Measurements from ENCODE around the gene ANP32B.
"Not testable (repeated sequence)": the region's sequence is repeated elsewhere in the genome, so short reads cannot be mapped to it uniquely, and the experiment has no call there.

Gene ANP32B

GRCh38 chr9:97994703-97995102 lies 11.6 kb downstream of the ANP32B start:
- DNase-seq, result no peak

- DNase-seq, result not testable (repeated sequence)
Observed at GRCh38 chr9:97996676-97997075, 13.5 kb downstream of the ANP32B start.

- no peak for DNase-seq
Observed at GRCh38 chr9:97997330-97998276, 14.5 kb downstream of the ANP32B start.

- no peak for DNase-seq
Observed at GRCh38 chr9:98002808-98003207, 19.7 kb downstream of the ANP32B start.

GRCh38 chr9:98006127-98006796 lies 23.1 kb downstream of the ANP32B start:
- DNase-seq, result no peak

- no peak for DNase-seq
Observed at GRCh38 chr9:98007251-98007928, 24.2 kb downstream of the ANP32B start.

GRCh38 chr9:98008764-98009163 lies 25.6 kb downstream of the ANP32B start:
- no peak for DNase-seq

- DNase-seq, result no peak
Observed at GRCh38 chr9:98009437-98009836, 26.3 kb downstream of the ANP32B start.

GRCh38 chr9:98009936-98010335 lies 26.8 kb downstream of the ANP32B start:
- DNase-seq, result no peak

GRCh38 chr9:98010445-98010844 lies 27.3 kb downstream of the ANP32B start:
- no peak for DNase-seq

- DNase-seq, result no peak
Observed at GRCh38 chr9:98011122-98011521, 28.0 kb downstream of the ANP32B start.

- no peak for DNase-seq
Observed at GRCh38 chr9:98016137-98016680, 33.1 kb downstream of the ANP32B start.

GRCh38 chr9:98017306-98017705 lies 34.2 kb downstream of the ANP32B start:
- DNase-seq, result no peak

- DNase-seq, result peak; percentile 89 to 98
Observed at GRCh38 chr9:98018347-98018746, 35.2 kb downstream of the ANP32B start.

- DNase-seq, result no peak
Observed at GRCh38 chr9:98019098-98019497, 36.0 kb downstream of the ANP32B start.

- not testable (repeated sequence) for DNase-seq
Observed at GRCh38 chr9:98019869-98020268, 36.7 kb downstream of the ANP32B start.

- DNase-seq, result no peak
Observed at GRCh38 chr9:98020476-98021145, 37.5 kb downstream of the ANP32B start.

- no peak for DNase-seq
Observed at GRCh38 chr9:98021306-98022040, 38.3 kb downstream of the ANP32B start.

GRCh38 chr9:98022447-98022846 lies 39.3 kb downstream of the ANP32B start:
- no peak for DNase-seq

GRCh38 chr9:98024702-98025101 lies 41.6 kb downstream of the ANP32B start:
- no peak for DNase-seq

GRCh38 chr9:98031169-98031568 lies 48.0 kb downstream of the ANP32B start:
- no peak for DNase-seq

- no peak for DNase-seq
Observed at GRCh38 chr9:98031935-98032334, 48.8 kb downstream of the ANP32B start.
